SK-N-SH treated with all-trans-retinoic acid at 6 μM for 48 hours (cell line): Measurements from ENCODE around the gene MRPL17.

Source experiments
- ATAC-seq: fragments of 200-7000 bp; cut with Tn5 transposase; 3 replicates; pipeline ENCODE4 v1.9.1; 2020; ENCODE audit warnings: mild to moderate bottlenecking, moderate library complexity
- ARNTL ChIP-seq: fragments of 450-650 bp; formaldehyde crosslinking; IDR thresholded peaks from 2 replicates; pipeline ENCODE4 v1.5.0; 2020; ENCODE audit warnings: low read depth, mild to moderate bottlenecking, moderate library complexity, borderline replicate concordance
- BACH2 ChIP-seq: fragments of 250-450 bp; sonication (Bioruptor Pico); IDR thresholded peaks from 2 replicates; pipeline ENCODE4 v1.9.0; 2021; ENCODE audit warnings: mild to moderate bottlenecking, borderline replicate concordance
- CSDC2 ChIP-seq: fragments of 250-450 bp; sonication (Bioruptor Pico); IDR thresholded peaks from 2 replicates; pipeline ENCODE4 v1.5.0; 2020; ENCODE audit warnings: mild to moderate bottlenecking, moderate library complexity
- ESRRG ChIP-seq: fragments of 250-450 bp; sonication (Bioruptor Pico); IDR thresholded peaks from 2 replicates; pipeline ENCODE4 v1.6.1; 2021; ENCODE audit warnings: mild to moderate bottlenecking
- GLIS3 ChIP-seq: fragments of 250-450 bp; sonication (Bioruptor Pico); IDR thresholded peaks from 2 replicates; pipeline ENCODE4 v1.5.0; 2020; ENCODE audit warnings: mild to moderate bottlenecking, moderate library complexity
- ISL1 ChIP-seq: fragments of 250-450 bp; sonication (Bioruptor Pico); IDR thresholded peaks from 2 replicates; pipeline ENCODE4 v2.1.2; 2022; ENCODE audit warnings: mild to moderate bottlenecking, moderate library complexity
- OSR1 ChIP-seq: fragments of 250-450 bp; sonication (Bioruptor Pico); IDR thresholded peaks from 2 replicates; pipeline ENCODE4 v1.8.0; 2022; ENCODE audit warnings: moderate library complexity, mild to moderate bottlenecking, inconsistent platforms
- POU6F1 ChIP-seq: fragments of 250-450 bp; sonication (Bioruptor Pico); IDR thresholded peaks from 2 replicates; pipeline ENCODE4 v1.8.0; 2021; ENCODE audit warnings: low read depth, mild to moderate bottlenecking, moderate library complexity, borderline replicate concordance
- PPARA ChIP-seq: fragments of 250-450 bp; sonication (Bioruptor Pico); IDR thresholded peaks from 2 replicates; pipeline ENCODE4 v1.5.0; 2020; ENCODE audit warnings: mild to moderate bottlenecking, borderline replicate concordance
- RARB ChIP-seq: fragments of 250-450 bp; sonication (Bioruptor Pico); IDR thresholded peaks from 2 replicates; pipeline ENCODE4 v1.8.0; 2021; ENCODE audit warnings: mild to moderate bottlenecking, moderate library complexity
- SNAI2 ChIP-seq: fragments of 250-450 bp; sonication (Bioruptor Pico); IDR thresholded peaks from 2 replicates; pipeline ENCODE4 v1.5.0; 2020; ENCODE audit warnings: mild to moderate bottlenecking, moderate library complexity
- TCF4 ChIP-seq: fragments of 250-450 bp; sonication (Bioruptor Pico); IDR thresholded peaks from 2 replicates; pipeline ENCODE4 v1.8.0; 2021; ENCODE audit warnings: mild to moderate bottlenecking, moderate library complexity, borderline replicate concordance
- TOX ChIP-seq: fragments of 250-450 bp; sonication (Bioruptor Pico); IDR thresholded peaks from 2 replicates; pipeline ENCODE4 v1.8.0; 2021; ENCODE audit warnings: mild to moderate bottlenecking, moderate library complexity, borderline replicate concordance
- TSHZ2 ChIP-seq: fragments of 250-450 bp; sonication (Bioruptor Pico); IDR thresholded peaks from 2 replicates; pipeline ENCODE4 v1.5.0; 2020; ENCODE audit warnings: mild to moderate bottlenecking, moderate library complexity
- ZC3H10 ChIP-seq: fragments of 250-450 bp; sonication (Bioruptor Pico); IDR thresholded peaks from 2 replicates; pipeline ENCODE4 v1.5.1; 2021; ENCODE audit warnings: mild to moderate bottlenecking, moderate library complexity
- ZFP3 ChIP-seq: fragments of 250-450 bp; sonication (Bioruptor Pico); IDR thresholded peaks from 2 replicates; pipeline ENCODE4 v1.5.0; 2020; ENCODE audit warnings: mild to moderate bottlenecking, moderate library complexity
- ZFP30 ChIP-seq: fragments of 450-650 bp; formaldehyde crosslinking; IDR thresholded peaks from 2 replicates; pipeline ENCODE4 v1.5.0; 2022; ENCODE audit warnings: mild to moderate bottlenecking, moderate library complexity
- ZNF565 ChIP-seq: fragments of 450-650 bp; formaldehyde crosslinking; conservative IDR thresholded peaks from 2 replicates; pipeline ENCODE4 v1.5.0; 2020; ENCODE audit warnings: low read depth, mild to moderate bottlenecking, moderate library complexity
- ZNF70 ChIP-seq: fragments of 450-650 bp; formaldehyde crosslinking; IDR thresholded peaks from 2 replicates; pipeline ENCODE4 v1.5.0; 2020; ENCODE audit warnings: mild to moderate bottlenecking, moderate library complexity
- ZNF8 ChIP-seq: fragments of 450-650 bp; formaldehyde crosslinking; IDR thresholded peaks from 2 replicates; pipeline ENCODE4 v1.5.0; 2020; ENCODE audit warnings: mild to moderate bottlenecking, moderate library complexity
- TF ChIP-seq, protein P1 (sequence below): fragments of 250-450 bp; sonication (Bioruptor Pico); IDR thresholded peaks from 2 replicates; pipeline ENCODE4 v1.5.1; 2021; ENCODE audit warnings: mild to moderate bottlenecking, moderate library complexity
- TF ChIP-seq, protein P2 (sequence below): fragments of 250-450 bp; sonication (Bioruptor Pico); IDR thresholded peaks from 2 replicates; pipeline ENCODE4 v1.8.0; 2020; ENCODE audit warnings: mild to moderate bottlenecking, moderate library complexity, borderline replicate concordance
- TF ChIP-seq, protein P3 (sequence below): fragments of 250-450 bp; sonication (Bioruptor Pico); IDR thresholded peaks from 2 replicates; pipeline ENCODE4 v1.5.1; 2020; ENCODE audit warnings: low read depth, mild to moderate bottlenecking, moderate library complexity

MRPL17 gene

GRCh38 chr11:6657346-6657745 is 25.8 kb downstream of the MRPL17 start:
- ATAC-seq: no peak
- TF ChIP-seq RARB: no peak

GRCh38 chr11:6656936-6657335 is 26.2 kb downstream of the MRPL17 start:
- TF ChIP-seq TSHZ2 (CRISPR knock-in tag): no peak
- no peak for TF ChIP-seq ESRRG (CRISPR knock-in tag)
- no peak for TF ChIP-seq ZNF8 (CRISPR knock-in tag)
- no peak for TF ChIP-seq ZC3H10 (CRISPR knock-in tag)
- TF ChIP-seq ZNF565: no peak
- TF ChIP-seq, protein P1, sequence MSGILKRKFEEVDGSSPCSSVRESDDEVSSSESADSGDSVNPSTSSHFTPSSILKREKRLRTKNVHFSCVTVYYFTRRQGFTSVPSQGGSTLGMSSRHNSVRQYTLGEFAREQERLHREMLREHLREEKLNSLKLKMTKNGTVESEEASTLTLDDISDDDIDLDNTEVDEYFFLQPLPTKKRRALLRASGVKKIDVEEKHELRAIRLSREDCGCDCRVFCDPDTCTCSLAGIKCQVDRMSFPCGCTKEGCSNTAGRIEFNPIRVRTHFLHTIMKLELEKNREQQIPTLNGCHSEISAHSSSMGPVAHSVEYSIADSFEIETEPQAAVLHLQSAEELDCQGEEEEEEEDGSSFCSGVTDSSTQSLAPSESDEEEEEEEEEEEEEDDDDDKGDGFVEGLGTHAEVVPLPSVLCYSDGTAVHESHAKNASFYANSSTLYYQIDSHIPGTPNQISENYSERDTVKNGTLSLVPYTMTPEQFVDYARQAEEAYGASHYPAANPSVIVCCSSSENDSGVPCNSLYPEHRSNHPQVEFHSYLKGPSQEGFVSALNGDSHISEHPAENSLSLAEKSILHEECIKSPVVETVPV (CRISPR knock-in tag): no peak
- TF ChIP-seq SNAI2: no peak
- TF ChIP-seq GLIS3 (CRISPR knock-in tag): no peak
- ATAC-seq: no peak

DNA sequence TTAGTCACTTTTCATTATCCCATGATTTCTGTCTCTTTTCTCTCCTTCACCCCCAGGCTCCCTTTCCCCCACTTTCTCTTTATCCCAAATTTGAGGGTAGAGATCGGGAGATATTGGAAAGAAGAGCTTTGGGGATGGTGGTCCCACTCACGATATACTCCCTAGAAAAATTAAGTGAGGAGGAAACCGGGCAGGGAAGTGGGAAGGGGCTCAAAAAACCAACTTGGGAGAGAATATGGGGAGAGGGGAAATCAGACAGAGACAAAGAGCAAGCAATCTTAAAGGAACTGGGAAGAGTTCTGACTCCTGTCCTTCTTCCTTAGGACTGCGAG is 26.6 kb downstream of the MRPL17 start:
- ATAC-seq: no peak
- TF ChIP-seq BACH2 (CRISPR knock-in tag): no peak
- no peak for TF ChIP-seq ARNTL
- no peak for TF ChIP-seq ESRRG (CRISPR knock-in tag)
- no peak for TF ChIP-seq ZNF8 (CRISPR knock-in tag)
- TF ChIP-seq ZNF70 (CRISPR knock-in tag): no peak

- peak; percentile 53 for ATAC-seq
- no peak for TF ChIP-seq POU6F1 (CRISPR knock-in tag)
- no peak for TF ChIP-seq ISL1 (CRISPR knock-in tag)
- TF ChIP-seq ZFP30 (CRISPR knock-in tag): no peak
- TF ChIP-seq ESRRG (CRISPR knock-in tag): no peak
- TF ChIP-seq BACH2 (CRISPR knock-in tag): no peak
- TF ChIP-seq ZC3H10 (CRISPR knock-in tag): no peak
- TF ChIP-seq, protein P2, sequence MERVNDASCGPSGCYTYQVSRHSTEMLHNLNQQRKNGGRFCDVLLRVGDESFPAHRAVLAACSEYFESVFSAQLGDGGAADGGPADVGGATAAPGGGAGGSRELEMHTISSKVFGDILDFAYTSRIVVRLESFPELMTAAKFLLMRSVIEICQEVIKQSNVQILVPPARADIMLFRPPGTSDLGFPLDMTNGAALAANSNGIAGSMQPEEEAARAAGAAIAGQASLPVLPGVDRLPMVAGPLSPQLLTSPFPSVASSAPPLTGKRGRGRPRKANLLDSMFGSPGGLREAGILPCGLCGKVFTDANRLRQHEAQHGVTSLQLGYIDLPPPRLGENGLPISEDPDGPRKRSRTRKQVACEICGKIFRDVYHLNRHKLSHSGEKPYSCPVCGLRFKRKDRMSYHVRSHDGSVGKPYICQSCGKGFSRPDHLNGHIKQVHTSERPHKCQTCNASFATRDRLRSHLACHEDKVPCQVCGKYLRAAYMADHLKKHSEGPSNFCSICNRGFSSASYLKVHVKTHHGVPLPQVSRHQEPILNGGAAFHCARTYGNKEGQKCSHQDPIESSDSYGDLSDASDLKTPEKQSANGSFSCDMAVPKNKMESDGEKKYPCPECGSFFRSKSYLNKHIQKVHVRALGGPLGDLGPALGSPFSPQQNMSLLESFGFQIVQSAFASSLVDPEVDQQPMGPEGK (CRISPR knock-in tag): no peak
- TF ChIP-seq ZNF8 (CRISPR knock-in tag): no peak
- TF ChIP-seq, protein P1 (CRISPR knock-in tag): no peak
- no peak for TF ChIP-seq TCF4 (CRISPR knock-in tag)
- TF ChIP-seq TOX (CRISPR knock-in tag): no peak
- no peak for TF ChIP-seq PPARA (CRISPR knock-in tag)
- TF ChIP-seq TSHZ2 (CRISPR knock-in tag): no peak
- no peak for TF ChIP-seq ARNTL
- TF ChIP-seq CSDC2 (CRISPR knock-in tag): no peak
- TF ChIP-seq, protein P3, sequence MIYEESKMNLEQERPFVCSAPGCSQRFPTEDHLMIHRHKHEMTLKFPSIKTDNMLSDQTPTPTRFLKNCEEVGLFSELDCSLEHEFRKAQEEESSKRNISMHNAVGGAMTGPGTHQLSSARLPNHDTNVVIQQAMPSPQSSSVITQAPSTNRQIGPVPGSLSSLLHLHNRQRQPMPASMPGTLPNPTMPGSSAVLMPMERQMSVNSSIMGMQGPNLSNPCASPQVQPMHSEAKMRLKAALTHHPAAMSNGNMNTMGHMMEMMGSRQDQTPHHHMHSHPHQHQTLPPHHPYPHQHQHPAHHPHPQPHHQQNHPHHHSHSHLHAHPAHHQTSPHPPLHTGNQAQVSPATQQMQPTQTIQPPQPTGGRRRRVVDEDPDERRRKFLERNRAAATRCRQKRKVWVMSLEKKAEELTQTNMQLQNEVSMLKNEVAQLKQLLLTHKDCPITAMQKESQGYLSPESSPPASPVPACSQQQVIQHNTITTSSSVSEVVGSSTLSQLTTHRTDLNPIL (CRISPR knock-in tag): no peak
- TF ChIP-seq RARB: no peak
- TF ChIP-seq ZFP3 (CRISPR knock-in tag): no peak
- TF ChIP-seq OSR1 (CRISPR knock-in tag): no peak
These were observed 27.2 kb downstream of the MRPL17 start, which contains the start of gene DCHS1 for GRCh38 chr11:6655790-6656583. Gene DCHS1, minus strand, starts transcription at chr11:6655809. Its CDS starts 14,196 bp downstream, at chr11:6641613.
